Esophagus muscularis mucosa (tissue), 4 donors: Measurements from ENCODE around the gene CLEC18B.
"Not testable (repeated sequence)": the region's sequence is repeated elsewhere in the genome, so short reads cannot be mapped to it uniquely, and the experiment has no call there.

Experiments used
- CTCF ChIP-seq, 3 experiments: fragments of 200-600 bp in 2 of 3; fragments of 450-650 bp in 1 of 3; sonication (generic) in 2 of 3; IDR thresholded peaks; one replicate each; pipeline ENCODE4 v1.5.1; 2017 to 2019; ENCODE audit warnings: antibody characterized with exemption in 3 of 3, mild to moderate bottlenecking in 2 of 3, moderate library complexity in 1 of 3
- EP300 ChIP-seq: sonication (generic); formaldehyde crosslinking; IDR thresholded peaks from one replicate; pipeline ENCODE4 v1.6.1; 2017; ENCODE audit warnings: antibody characterized with exemption
- POLR2A ChIP-seq: fragments of 450-650 bp; IDR thresholded peaks from one replicate; pipeline ENCODE4 v1.6.1; 2017; ENCODE audit warnings: antibody characterized with exemption, moderate library complexity, mild to moderate bottlenecking, low read depth
- POLR2AphosphoS5 ChIP-seq, 2 donors: sonication (generic); formaldehyde crosslinking; IDR thresholded peaks; one replicate each; pipeline ENCODE4 v1.6.1; 2017; ENCODE audit warnings: antibody characterized with exemption in 2 of 2

- TF ChIP-seq CTCF (IDR thresholded peaks at IDR 0.05) (peak in 1 of 3 experiments; percentile 14), POLR2AphosphoS5 (IDR thresholded peaks at IDR 0.05) (peak; percentile 77 to 87)
- not testable (repeated sequence) for TF ChIP-seq POLR2A, EP300
Measured at GRCh38 chr16:74368002-74368911, 53.0 kb downstream of the CLEC18B start.
